OCI-LY1 (cell line): ENCODE results near the gene DOK5.
A peak's percentile ranks its signal among the peaks of the same experiment; 100 is the strongest.

Experiments
- H2AFZ ChIP-seq: fragments of 200-600 bp; sonication (generic), shearing (Covaris generic); 2 replicates; pipeline ENCODE4 v1.6.0; 2014; ENCODE audit warnings: antibody characterized with exemption, mild to moderate bottlenecking, low read length
- H3F3A ChIP-seq: fragments of 200-600 bp; sonication (generic), shearing (Covaris generic); 2 replicates; pipeline ENCODE4 v1.6.0; 2014; ENCODE audit warnings: mild to moderate bottlenecking, antibody characterized with exemption, low read length, moderate library complexity; ENCODE audit not compliant: insufficient read depth
- H3K27ac ChIP-seq: fragments of 200-600 bp; sonication (generic); 2 replicates; pipeline ENCODE4 v1.5.1; 2014; ENCODE audit warnings: low read length, mixed run types, mild to moderate bottlenecking, low read depth; ENCODE audit not compliant: poor library complexity, severe bottlenecking
- H3K27me3 ChIP-seq: fragments of 200-600 bp; sonication (generic); 2 replicates; pipeline ENCODE4 v1.6.0; 2014; ENCODE audit warnings: antibody characterized with exemption, mild to moderate bottlenecking, low read length, moderate library complexity; ENCODE audit not compliant: insufficient read depth
- H3K36me3 ChIP-seq: fragments of 200-600 bp; sonication (generic); 2 replicates; pipeline ENCODE4 v1.6.1; 2014; ENCODE audit warnings: mild to moderate bottlenecking, antibody characterized with exemption, low read length, moderate library complexity, mixed read lengths; ENCODE audit not compliant: insufficient read depth
- H3K4me1 ChIP-seq: fragments of 200-600 bp; sonication (generic); 2 replicates; pipeline ENCODE4 v1.5.1; 2014; ENCODE audit warnings: mild to moderate bottlenecking, low read length, moderate library complexity; ENCODE audit not compliant: insufficient read depth, severe bottlenecking
- H3K4me2 ChIP-seq: fragments of 200-600 bp; sonication (generic), shearing (Covaris generic); 2 replicates; pipeline ENCODE4 v1.6.1; 2014; ENCODE audit warnings: low read length
- H3K4me3 ChIP-seq: fragments of 200-600 bp; sonication (generic); 2 replicates; pipeline ENCODE4 v1.5.1; 2014; ENCODE audit warnings: low read length, low read depth, mild to moderate bottlenecking, mixed read lengths; ENCODE audit not compliant: poor library complexity, severe bottlenecking
- H3K79me2 ChIP-seq: fragments of 200-600 bp; shearing (Covaris generic); 2 replicates; pipeline ENCODE4 v1.6.1; 2016; ENCODE audit warnings: mixed run types, low read length, mixed read lengths; ENCODE audit not compliant: insufficient read depth
- H3K9ac ChIP-seq: fragments of 200-600 bp; sonication (generic), shearing (Covaris generic); 2 replicates; pipeline ENCODE4 v1.6.1; 2014; ENCODE audit warnings: mild to moderate bottlenecking, low read length, mixed read lengths
- H3K9me2 ChIP-seq: fragments of 200-600 bp; sonication (generic), shearing (Covaris generic); 2 replicates; pipeline ENCODE4 v1.6.1; 2014; ENCODE audit warnings: low read depth, mild to moderate bottlenecking, low read length, mixed read lengths
- H3K9me3 ChIP-seq: fragments of 200-600 bp; shearing (Covaris generic); 2 replicates; pipeline ENCODE4 v1.6.1; 2014; ENCODE audit warnings: low read length, mixed read lengths
- H4K20me1 ChIP-seq: fragments of 200-600 bp; sonication (generic), shearing (Covaris generic); 2 replicates; pipeline ENCODE4 v1.6.0; 2016; ENCODE audit warnings: mild to moderate bottlenecking, low read length; ENCODE audit not compliant: insufficient read depth
- EZH2 ChIP-seq: fragments of 200-600 bp; sonication (generic), shearing (Covaris generic); IDR thresholded peaks from 2 replicates; pipeline ENCODE4 v1.8.0; 2017; ENCODE audit warnings: borderline replicate concordance, mixed run types, mild to moderate bottlenecking, antibody characterized with exemption, low read length, moderate library complexity, mixed read lengths
- TF ChIP-seq, protein P1 (sequence below): fragments of 200-600 bp; sonication (generic), shearing (Covaris generic); IDR thresholded peaks from 2 replicates; pipeline ENCODE4 v1.5.1; 2017; ENCODE audit warnings: mild to moderate bottlenecking, antibody characterized with exemption, low read length, moderate library complexity, mixed read lengths

DOK5 gene

GRCh38 chr20:54631059-54631458, 155.7 kb downstream of the DOK5 start:
- no peak overlapping the region for H3K9ac ChIP-seq
- no peak overlapping the region for H3K4me2 ChIP-seq
- H2AFZ ChIP-seq: no peak overlapping the region
- H3K79me2 ChIP-seq: no peaks in the 10 kb centered on the region
- no peaks in the 10 kb centered on the region for H4K20me1 ChIP-seq
- H3K9me2 ChIP-seq: no peaks in the 10 kb centered on the region
- no peaks in the 10 kb centered on the region for H3F3A ChIP-seq
- H3K4me3 ChIP-seq: no peak overlapping the region
- peaks cover 12% of the 10 kb centered on the region for H3K4me1 ChIP-seq
- no peaks in the 10 kb centered on the region for H3K27me3 ChIP-seq
- H3K27ac ChIP-seq: no peak overlapping the region
- no peak for TF ChIP-seq EZH2
- TF ChIP-seq, protein P1, sequence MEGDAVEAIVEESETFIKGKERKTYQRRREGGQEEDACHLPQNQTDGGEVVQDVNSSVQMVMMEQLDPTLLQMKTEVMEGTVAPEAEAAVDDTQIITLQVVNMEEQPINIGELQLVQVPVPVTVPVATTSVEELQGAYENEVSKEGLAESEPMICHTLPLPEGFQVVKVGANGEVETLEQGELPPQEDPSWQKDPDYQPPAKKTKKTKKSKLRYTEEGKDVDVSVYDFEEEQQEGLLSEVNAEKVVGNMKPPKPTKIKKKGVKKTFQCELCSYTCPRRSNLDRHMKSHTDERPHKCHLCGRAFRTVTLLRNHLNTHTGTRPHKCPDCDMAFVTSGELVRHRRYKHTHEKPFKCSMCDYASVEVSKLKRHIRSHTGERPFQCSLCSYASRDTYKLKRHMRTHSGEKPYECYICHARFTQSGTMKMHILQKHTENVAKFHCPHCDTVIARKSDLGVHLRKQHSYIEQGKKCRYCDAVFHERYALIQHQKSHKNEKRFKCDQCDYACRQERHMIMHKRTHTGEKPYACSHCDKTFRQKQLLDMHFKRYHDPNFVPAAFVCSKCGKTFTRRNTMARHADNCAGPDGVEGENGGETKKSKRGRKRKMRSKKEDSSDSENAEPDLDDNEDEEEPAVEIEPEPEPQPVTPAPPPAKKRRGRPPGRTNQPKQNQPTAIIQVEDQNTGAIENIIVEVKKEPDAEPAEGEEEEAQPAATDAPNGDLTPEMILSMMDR: no peak
- no peaks in the 10 kb centered on the region for H3K9me3 ChIP-seq
- no peaks in the 10 kb centered on the region for H3K36me3 ChIP-seq

GRCh38 chr20:54633374-54634355, 158.3 kb downstream of the DOK5 start:
- Histone ChIP-seq H3K4me1 (peaks cover 12% of the 10 kb centered on the region), H3F3A (no peaks in the 10 kb centered on the region), H3K36me3 (no peaks in the 10 kb centered on the region), H3K4me2 (peak overlapping the region; percentile 42), H3K9ac (peak overlapping the region; percentile 7; the same call in 1 of the 2 replicates), H3K4me3 (peak overlapping the region; percentile 31), H3K9me2 (no peaks in the 10 kb centered on the region), H2AFZ (no peak overlapping the region), H3K27me3 (no peaks in the 10 kb centered on the region; the same call in 1 of the 2 replicates), H3K79me2 (no peaks in the 10 kb centered on the region), H4K20me1 (no peaks in the 10 kb centered on the region), H3K9me3 (no peaks in the 10 kb centered on the region), H3K27ac (peak overlapping the region; percentile 42)
- TF ChIP-seq, protein P1: no peak
- no peak for TF ChIP-seq EZH2

DNA sequence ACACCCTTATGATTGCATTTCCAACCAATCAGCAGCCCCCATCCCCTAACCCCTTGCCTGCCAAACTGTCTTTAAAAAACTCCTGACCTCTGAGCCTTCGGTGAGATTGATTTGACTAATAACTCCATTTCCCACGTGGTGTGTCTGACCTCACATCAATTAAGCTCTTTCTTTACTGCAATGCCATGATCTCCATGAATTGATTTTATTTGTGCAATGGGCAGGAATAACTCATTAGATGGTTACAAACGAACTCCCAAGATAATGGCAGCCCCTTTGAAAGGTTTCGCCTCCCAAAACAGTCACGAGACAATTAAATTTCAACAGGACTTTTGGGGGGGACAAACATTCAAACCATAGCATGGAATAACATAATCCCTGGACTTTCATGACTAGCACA, 161.2 kb downstream of the DOK5 start:
- TF ChIP-seq, protein P1: no peak
- TF ChIP-seq EZH2: no peak
- Histone ChIP-seq H2AFZ (no peak overlapping the region), H3F3A (no peaks in the 10 kb centered on the region), H3K27ac (no peak overlapping the region), H3K4me2 (no peak overlapping the region), H3K79me2 (no peaks in the 10 kb centered on the region), H3K9me2 (no peaks in the 10 kb centered on the region), H3K9ac (no peak overlapping the region), H3K9me3 (no peaks in the 10 kb centered on the region), H3K4me1 (peaks cover 12% of the 10 kb centered on the region), H4K20me1 (no peaks in the 10 kb centered on the region), H3K4me3 (no peak overlapping the region), H3K36me3 (no peaks in the 10 kb centered on the region), H3K27me3 (no peaks in the 10 kb centered on the region; the same call in 1 of the 2 replicates)
